Coronary artery (tissue), 2 donors: ENCODE results near the gene TTC28.

Experiments
- DNase-seq: peaks from one replicate; pipeline ENCODE4 v3.0.0-alpha.2; 2017; ENCODE audit warnings: low spot score
- H3K27ac ChIP-seq, 2 donors: fragments of 200-600 bp; sonication (generic); one replicate each; pipeline ENCODE4 v1.5.1; 2016 to 2019
- H3K4me3 ChIP-seq: fragments of 200-600 bp; sonication (generic); 2 replicates; pipeline ENCODE4 v1.5.1; 2016; ENCODE audit warnings: mild to moderate bottlenecking, moderate library complexity
- CTCF ChIP-seq: fragments of 200-600 bp; sonication (generic); IDR thresholded peaks from one replicate; pipeline ENCODE4 v1.5.1; 2019; ENCODE audit warnings: antibody characterized with exemption

The TTC28 gene

GRCh38 chr22:28139961-28140360 lies 539.7 kb downstream of the TTC28 start:
- H3K27ac ChIP-seq = no peak overlapping the region
- TF ChIP-seq CTCF = no peak
- no peak for DNase-seq
- H3K4me3 ChIP-seq = no peak overlapping the region

GRCh38 chr22:28139516-28139915 lies 540.1 kb downstream of the TTC28 start:
- DNase-seq = no peak
- Histone ChIP-seq H3K27ac (no peak overlapping the region), H3K4me3 (no peak overlapping the region)
- no peak for TF ChIP-seq CTCF

- H3K4me3 ChIP-seq = no peak overlapping the region
- no peak overlapping the region for H3K27ac ChIP-seq
- no peak for DNase-seq
- TF ChIP-seq CTCF = no peak
These were observed 542.6 kb downstream of the TTC28 start for GRCh38 chr22:28137036-28137435.

- H3K27ac ChIP-seq = no peak overlapping the region
- no peak overlapping the region for H3K4me3 ChIP-seq
- DNase-seq = no peak
- TF ChIP-seq CTCF = no peak
These were observed 547.2 kb downstream of the TTC28 start for GRCh38 chr22:28132466-28132865.

- TF ChIP-seq CTCF = no peak
- Histone ChIP-seq H3K4me3 (no peak overlapping the region), H3K27ac (no peak overlapping the region)
- no peak for DNase-seq
These were observed 550.2 kb downstream of the TTC28 start for GRCh38 chr22:28129319-28129962.

- no peak for DNase-seq
- Histone ChIP-seq H3K4me3 (no peak overlapping the region), H3K27ac (no peak overlapping the region)
- no peak for TF ChIP-seq CTCF
These were observed 550.8 kb downstream of the TTC28 start for GRCh38 chr22:28128827-28129226.

GRCh38 chr22:28125799-28126198 lies 553.8 kb downstream of the TTC28 start:
- H3K4me3 ChIP-seq = no peak overlapping the region
- DNase-seq = no peak
- no peak overlapping the region for H3K27ac ChIP-seq
- no peak for TF ChIP-seq CTCF
